ENCODE measurements around the gene CLTCL1. TPM values are rescaled to one million over a fixed set of nuclear protein-coding genes. Genes with fewer than 3 reads are reported as not detected.

CLTCL1 gene
- total RNA-seq, 1 experiment from 2014 or later: 11.9 TPM

GRCh38 chr22:19290400-19291217 is 910 bp downstream of the CLTCL1 start:
- CTCF ChIA-PET: interaction anchor here (0.7 kb wide), 1 partner anchor 114 kb away, joined by 3 read pairs; no protein-coding TSS in a partner anchor
- POLR2A ChIA-PET: no interaction called here
- DNase-seq (ENCODE audit: low read depth, low spot score) (no peak), ATAC-seq (no peak; the same call in 1 of the 2 replicates)
- no TSS peak for BruUV-seq (replicated peaks)
- peak overlapping the region; percentile 70 to 75 for H3K4me3 ChIP-seq (ENCODE audit: low read depth in 2 of 2, low read length in 2 of 2)
- H3K27ac ChIP-seq (ENCODE audit: low read length): peak overlapping the region; percentile 76
- in situ Hi-C loops (cut with HindIII; ENCODE audit: low pct_unique_long_range_greater_than_20kb, low sequenced_read_pairs): no loop called here
- no peaks in the 10 kb centered on the region for H3K36me3 ChIP-seq (ENCODE audit: control insufficient read depth, insufficient read depth, low read length)
- no peaks in the 10 kb centered on the region for H3K27me3 ChIP-seq (ENCODE audit: control insufficient read depth, insufficient read depth, low read length)
- no peak for TF ChIP-seq SIN3A (IDR thresholded peaks at IDR 0.05; ENCODE audit: borderline replicate concordance, insufficient read depth, low read depth, low read length)
- no peak for TF ChIP-seq CTCF (IDR thresholded peaks at IDR 0.05)
- TF ChIP-seq REST (IDR thresholded peaks at IDR 0.05; ENCODE audit: insufficient read depth in 1 of 2, low read depth in 2 of 2, low read length in 1 of 2): no peak
- no peak for TF ChIP-seq TCF7L2 (IDR thresholded peaks at IDR 0.05; ENCODE audit: low read depth, low read length)
- no peak for TF ChIP-seq POLR2AphosphoS5 (IDR thresholded peaks at IDR 0.05; ENCODE audit: low read depth, low read length)
- peaks cover 9% of the 10 kb centered on the region for H3K4me1 ChIP-seq (ENCODE audit: control insufficient read depth, insufficient read depth, low read length)
- intact Hi-C loops (cut with micrococcal nuclease; ENCODE audit: unreplicated experiment): loop anchor here (10.0 kb wide), 1 partner anchor 216 kb away; no protein-coding TSS in a partner anchor
- H3K9me3 ChIP-seq (ENCODE audit: control insufficient read depth, insufficient read depth, low read depth, low read length): no peaks in the 10 kb centered on the region

GRCh38 chr22:19289475-19290161 is 1.9 kb downstream of the CLTCL1 start:
- in situ Hi-C loops (cut with HindIII; ENCODE audit: low pct_unique_long_range_greater_than_20kb, low sequenced_read_pairs): no loop called here
- TSS peak; percentile 59 for BruUV-seq (replicated peaks)
- H3K9me3 ChIP-seq (ENCODE audit: control insufficient read depth, insufficient read depth, low read depth, low read length): no peaks in the 10 kb centered on the region
- ATAC-seq (no peak), DNase-seq (ENCODE audit: low read depth, low spot score) (no peak)
- no peak overlapping the region; a peak in 1 of 4 replicates for H3K4me3 ChIP-seq (ENCODE audit: low read depth in 2 of 2, low read length in 2 of 2)
- intact Hi-C loops (cut with micrococcal nuclease; ENCODE audit: unreplicated experiment): loop anchor here (10.0 kb wide), 2 partner anchors 65 to 215 kb away; no protein-coding TSS in a partner anchor
- ChIA-PET POLR2A (no interaction called here), CTCF (interaction anchor here (0.7 kb wide), 1 partner anchor 113 kb away, joined by 3 read pairs; no protein-coding TSS in a partner anchor)
- no peaks in the 10 kb centered on the region for H3K36me3 ChIP-seq (ENCODE audit: control insufficient read depth, insufficient read depth, low read length)
- TF ChIP-seq TCF7L2 (IDR thresholded peaks at IDR 0.05; ENCODE audit: low read depth, low read length): no peak
- no peak for TF ChIP-seq SIN3A (IDR thresholded peaks at IDR 0.05; ENCODE audit: borderline replicate concordance, insufficient read depth, low read depth, low read length)
- TF ChIP-seq REST (IDR thresholded peaks at IDR 0.05; ENCODE audit: insufficient read depth in 1 of 2, low read depth in 2 of 2, low read length in 1 of 2): no peak
- TF ChIP-seq CTCF (IDR thresholded peaks at IDR 0.05): no peak
- TF ChIP-seq POLR2AphosphoS5 (IDR thresholded peaks at IDR 0.05; ENCODE audit: low read depth, low read length): no peak
- H3K4me1 ChIP-seq (ENCODE audit: control insufficient read depth, insufficient read depth, low read length): peaks cover 9% of the 10 kb centered on the region
- H3K27ac ChIP-seq (ENCODE audit: low read length): 0 out of 2 replicates have a peak overlapping the region, but pooled peaks have one; percentile 17
- H3K27me3 ChIP-seq (ENCODE audit: control insufficient read depth, insufficient read depth, low read length): no peaks in the 10 kb centered on the region
